Fibroblast of skin of right quadriceps (primary cell): Measurements from ENCODE around the gene BTNL2.

Experiments
- DNase-seq: peaks from one replicate; pipeline ENCODE4 v3.0.0-alpha.2; 2013

The BTNL2 gene

DNA sequence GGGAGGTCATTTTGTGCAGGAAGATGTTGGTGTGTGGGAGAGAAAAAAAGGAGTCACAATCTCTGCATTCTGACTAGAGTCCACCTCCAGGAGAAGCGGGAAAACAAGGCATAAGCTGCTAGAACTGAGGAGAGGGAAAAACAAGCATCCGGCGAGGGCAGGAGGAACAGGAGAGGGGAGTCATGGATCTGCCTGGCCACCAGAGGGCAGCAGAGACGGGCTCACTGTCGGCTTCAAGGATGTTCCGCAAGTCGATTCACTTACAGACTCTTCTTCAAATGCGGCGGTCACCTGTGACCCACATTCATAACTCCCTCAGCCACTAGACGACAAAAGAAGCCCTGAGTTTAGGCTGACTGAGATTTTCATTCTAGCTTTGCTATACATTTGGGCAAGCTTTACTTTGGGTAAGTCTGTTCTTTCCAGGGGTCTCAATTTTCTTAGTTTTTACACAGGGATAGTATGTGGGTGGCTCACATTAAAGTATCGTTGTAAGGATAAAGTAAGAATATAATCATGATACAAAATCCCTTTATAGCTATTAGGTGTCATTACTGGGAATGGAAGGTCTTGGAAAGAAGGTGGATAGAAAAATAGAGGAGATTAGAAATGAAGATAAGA lies 6.6 kb upstream of the BTNL2 start:
- peak; percentile 65 for DNase-seq

DNA sequence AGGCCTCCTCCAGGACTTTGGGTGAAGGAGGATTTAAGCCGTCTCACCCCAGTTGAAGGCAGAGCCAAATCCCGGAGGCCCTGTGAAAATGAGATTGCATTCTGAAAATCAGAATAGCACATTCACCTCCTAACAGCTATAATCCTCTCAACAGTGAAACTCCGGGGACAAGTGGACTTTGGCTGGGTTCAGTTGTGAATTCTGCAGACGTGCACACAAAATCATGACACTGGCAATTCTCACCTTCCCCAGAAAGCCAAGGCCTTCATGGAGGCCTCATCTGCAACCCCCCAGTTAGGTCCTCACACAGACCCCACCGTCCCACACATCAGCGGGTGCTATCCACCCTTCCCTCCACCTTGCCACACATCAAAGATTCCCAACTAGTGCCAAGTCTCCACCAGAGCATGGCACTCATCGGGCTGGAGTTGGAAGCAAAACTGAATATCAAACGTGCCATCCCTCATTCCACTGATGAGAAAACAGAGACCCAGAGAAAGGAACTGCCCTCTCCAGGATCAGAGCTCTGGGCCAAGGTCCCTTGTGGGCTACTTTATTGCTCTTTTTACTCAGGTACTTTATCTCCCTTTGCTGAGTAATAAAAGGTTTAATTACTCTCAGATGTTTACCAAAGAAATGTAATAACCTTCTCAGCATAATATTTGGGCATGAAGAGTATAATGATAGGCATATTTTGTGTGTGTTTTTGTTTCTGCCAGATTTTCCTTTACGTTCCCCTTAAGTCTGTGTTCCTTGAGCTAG lies 4.8 kb upstream of the BTNL2 start:
- DNase-seq = no peak

DNA sequence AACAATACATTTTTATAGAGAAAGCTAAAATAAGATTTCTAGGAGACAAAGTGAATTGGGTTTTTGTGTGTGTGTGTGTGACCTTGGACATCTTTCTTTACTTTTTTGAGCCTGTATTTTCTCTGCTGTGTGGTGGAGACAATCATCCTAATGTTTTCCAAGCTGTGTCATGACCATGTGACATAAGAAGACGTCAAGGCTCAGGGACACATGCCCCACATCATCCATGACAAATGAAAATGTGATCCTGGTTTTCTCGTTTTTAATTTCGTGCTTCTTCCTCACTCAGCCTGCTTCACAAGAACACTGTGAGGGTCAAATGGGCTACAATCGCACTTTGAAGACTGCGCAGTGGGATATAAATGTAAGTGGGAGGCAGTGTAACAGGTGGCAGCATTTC lies 3.9 kb upstream of the BTNL2 start:
- DNase-seq = no peak

DNA sequence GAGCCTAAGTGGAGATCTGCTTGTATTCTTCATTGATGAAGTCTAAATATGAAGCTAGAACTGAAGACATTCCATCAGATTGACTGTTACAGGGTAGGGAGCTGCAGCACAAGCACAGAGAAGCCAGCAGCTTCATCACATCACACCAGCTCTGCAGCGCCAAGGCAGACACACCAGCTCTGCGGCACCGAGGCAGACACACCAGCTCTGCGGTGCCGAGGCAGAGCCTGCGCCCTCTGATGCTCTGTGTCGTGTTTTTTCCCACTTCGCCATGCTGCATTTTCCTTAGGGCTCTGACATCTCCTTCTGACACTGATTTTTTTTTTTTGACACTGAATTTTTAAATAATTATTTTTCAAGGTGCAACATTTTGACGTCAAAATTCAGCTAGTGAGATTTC lies 784 bp downstream of the BTNL2 start:
- DNase-seq = no peak

DNA sequence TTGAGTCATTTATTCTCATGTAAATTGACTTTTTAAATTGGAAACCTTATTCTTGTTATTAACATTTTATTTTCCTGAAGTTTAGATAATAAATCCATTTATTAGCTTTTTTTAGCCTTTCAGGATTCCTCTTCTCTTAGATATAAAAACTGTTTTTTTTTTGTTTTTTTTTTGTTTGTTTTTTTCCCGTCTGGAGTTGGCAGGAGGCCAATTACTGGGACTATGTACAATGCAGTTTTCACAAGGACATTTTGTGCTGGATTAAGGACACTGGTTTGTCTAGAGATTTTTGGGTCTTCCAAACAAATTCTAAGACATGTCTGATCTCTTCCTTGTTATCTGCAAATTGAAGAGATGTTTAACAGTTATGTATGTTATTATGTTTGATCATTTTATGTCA lies 1.3 kb downstream of the BTNL2 start:
- DNase-seq = no peak

DNA sequence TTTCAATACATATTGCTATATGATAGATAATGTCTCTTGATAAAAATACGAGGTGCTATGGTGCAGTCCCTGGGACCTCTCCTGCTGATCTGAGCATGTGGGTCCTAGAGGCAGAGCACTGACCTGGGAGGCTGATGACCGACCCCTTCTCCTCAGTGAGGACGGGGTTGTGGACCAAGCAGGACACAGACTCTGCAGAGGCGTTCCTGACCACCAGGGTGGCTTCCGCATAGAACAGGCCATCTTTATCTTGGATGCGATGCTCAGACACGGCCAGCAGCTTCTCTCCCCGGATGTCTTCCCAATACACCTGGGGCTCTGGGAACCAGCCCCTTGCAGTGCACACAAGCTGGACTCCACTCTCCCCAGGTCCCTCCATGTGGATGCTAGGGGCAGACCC lies 4.2 kb downstream of the BTNL2 start:
- DNase-seq = no peak

DNA sequence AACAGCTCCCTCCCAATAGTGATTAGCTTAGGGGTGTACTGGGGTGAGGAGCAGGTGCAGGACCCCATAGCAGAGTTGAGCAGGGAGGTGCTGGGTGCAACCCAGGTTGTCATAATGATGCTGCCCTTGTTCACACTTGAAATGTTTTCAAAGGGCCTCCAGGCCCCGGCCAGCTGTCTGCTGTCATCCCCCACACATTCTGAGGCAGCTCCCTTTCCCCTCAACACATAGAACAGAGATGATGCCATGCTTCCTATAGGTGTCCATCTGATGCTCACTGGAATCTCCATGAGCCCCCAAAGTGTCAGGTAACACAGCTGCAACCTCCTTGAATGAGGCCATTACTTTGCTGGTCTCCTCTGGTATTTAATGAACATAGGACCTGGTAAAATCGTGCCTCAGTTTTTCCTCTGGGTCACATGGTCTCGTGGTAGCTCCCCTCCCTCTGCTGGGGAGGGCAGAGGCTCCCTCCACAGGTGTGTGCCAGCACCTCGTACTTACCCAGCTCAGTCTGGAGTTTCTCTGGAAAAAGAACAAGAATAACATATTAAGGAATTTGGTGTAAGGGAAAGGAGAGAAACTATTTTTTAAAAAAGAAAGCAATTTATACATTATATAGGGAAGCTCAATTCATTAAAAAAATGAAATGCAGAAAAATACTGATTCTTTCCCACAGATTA lies 5.6 kb downstream of the BTNL2 start:
- DNase-seq = no peak

DNA sequence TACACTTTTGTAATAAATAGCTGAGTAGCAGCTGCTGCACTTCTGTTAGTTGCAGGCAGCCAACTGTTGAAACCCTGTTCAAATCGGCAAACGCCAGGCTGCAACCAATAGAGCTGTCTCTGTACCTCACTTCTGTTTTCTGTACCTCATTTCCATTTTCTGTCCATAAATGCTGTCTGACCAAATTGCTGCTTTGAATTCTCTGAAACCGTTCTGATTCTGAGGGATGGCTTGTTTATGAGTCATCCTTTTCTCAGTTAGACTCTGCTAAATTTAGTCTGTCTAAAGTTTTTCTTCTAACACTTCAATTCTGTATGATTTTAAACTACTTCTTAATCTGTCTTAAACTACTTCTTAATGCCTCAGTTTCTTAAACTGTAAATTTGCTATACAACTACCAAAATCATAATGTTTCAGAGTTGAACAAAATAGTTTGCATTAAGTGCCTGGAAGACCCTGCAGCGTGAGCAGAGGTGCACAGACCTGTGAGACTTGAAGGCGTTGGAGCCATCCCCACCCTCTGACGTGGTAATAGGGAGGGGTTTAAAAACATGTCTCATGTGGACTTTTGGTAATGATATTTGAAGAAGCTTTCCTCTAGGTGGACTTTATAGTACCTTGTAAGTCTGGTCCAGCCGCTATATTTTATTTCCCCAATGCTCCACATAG lies 9.6 kb downstream of the BTNL2 start:
- DNase-seq = no peak

DNA sequence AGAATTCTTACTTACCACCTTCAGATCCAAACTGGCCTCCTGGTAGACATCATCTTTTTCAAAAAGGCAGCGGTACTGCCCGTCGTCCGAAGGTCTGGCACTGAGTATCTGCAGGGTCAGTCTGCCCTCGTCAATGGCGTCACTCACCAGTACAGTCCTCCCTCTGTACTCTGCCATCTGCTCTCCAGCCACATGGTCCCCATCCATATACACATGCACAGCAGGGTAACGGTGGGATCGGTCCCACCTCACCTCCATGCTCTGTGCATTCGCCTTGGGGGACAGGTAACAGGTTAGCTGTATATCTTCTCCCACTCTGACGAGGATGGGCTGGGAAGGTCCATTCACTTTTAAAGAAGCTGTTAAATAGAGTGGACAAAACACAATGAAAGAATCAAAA lies 11.0 kb downstream of the BTNL2 start:
- DNase-seq = no peak

DNA sequence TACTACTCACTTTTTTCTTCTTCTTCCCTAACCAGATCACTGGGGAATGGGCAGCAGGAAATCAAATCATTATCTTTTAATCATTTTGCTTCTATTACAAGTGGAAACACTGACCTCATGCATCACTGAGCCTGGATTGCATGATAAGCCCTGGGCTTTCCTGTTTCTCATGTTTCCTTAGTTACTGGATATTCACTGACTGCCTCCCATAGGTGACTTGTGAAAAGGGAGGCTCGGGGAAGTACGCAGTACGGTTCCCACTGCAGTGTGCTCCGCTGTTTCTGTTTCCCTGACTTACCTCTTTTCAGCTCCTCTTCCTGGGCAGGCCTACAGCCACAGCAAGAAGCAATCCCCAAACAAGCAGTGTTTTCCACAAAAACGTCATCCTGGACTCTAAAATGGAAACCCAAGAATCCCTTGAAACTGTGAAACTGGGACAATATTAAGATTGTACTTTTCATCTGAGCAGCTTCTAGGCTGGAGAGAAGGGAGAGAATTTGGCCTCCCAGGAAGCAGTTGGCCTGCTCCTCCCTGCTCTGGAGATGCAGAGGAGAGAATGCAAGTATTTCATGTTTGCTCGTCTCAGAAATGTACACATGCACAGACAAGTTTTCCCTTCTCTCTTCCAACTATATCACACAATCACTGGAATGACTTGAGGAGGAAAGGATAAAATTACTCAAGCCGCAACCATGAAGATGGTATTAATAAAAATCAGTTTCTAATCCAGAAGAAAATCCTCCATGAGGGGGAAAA lies 13.1 kb downstream of the BTNL2 start:
- peak; percentile 45 for DNase-seq

DNA sequence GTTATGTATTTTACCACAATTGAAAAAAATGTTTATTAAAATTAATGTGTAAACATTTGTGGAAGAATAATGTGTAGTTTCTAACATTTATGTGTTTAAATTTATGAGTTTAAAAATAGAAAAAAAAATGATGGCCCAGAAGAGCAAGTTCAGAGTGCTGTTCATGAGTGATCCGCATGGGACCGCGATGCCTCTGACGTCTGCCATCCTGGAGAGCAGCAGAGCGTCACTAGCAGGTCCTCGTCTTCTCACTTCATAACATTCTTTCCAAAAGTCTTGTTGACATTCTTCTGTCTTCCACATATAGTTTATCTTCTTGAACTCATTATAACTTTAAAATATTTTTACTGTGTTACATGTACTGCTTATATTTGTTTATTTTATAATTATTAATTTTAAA lies 15.5 kb downstream of the BTNL2 start:
- no peak for DNase-seq

DNA sequence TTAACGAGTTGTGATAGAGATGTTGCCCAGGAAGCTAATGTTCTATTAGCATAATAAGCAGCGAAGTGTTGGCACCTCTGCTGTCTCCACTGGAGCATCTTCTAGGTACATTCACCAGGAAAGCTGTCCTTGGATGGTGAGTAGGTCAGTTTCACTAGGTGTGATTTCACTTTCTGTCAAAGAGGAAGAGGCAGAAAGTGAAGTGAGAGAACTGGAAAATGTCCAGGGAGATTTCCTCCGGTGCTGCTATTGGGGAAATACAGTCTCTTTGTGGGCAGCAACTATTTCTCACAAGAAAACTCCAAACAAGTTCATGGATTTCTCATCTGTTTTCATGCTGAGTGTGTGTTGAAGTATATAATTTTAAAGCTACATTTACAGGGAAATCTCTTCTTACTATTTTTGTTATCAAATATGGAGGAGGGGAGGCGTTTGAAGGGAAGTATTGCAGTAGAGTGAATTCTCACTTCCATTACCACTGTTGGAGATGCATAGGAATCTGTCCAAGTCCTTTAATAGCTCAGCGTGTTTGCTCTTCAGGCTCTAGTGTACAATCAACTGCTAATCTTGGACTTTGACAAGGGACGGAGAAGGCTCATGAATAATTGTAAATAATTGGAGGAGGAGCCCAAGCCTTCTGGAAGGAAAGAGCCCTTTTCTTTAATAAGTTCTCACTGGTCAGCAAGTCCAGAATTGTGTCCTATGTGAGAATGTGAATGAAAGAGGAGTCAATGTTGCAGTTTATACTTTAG lies 19.2 kb downstream of the BTNL2 start:
- DNase-seq = no peak

DNA sequence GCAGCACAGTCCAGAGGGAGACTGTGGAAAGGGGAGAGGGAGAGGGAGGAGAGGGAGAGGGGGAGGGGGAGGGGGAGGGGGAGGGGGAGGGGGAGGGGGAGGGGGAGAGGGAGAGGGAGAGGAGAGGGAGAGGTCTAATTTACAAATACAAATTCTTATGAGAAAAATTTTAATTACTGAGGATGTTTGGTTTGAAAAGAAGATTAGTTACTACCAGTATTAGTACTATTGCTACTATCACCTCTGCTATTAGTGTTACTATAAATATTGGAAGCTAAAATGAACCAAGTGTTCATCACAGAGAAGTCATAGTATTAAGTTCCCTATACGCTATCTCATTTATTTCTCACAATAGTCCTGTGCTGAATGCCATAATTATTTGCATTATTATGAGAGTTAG lies 20.9 kb downstream of the BTNL2 start:
- DNase-seq = no peak

DNA sequence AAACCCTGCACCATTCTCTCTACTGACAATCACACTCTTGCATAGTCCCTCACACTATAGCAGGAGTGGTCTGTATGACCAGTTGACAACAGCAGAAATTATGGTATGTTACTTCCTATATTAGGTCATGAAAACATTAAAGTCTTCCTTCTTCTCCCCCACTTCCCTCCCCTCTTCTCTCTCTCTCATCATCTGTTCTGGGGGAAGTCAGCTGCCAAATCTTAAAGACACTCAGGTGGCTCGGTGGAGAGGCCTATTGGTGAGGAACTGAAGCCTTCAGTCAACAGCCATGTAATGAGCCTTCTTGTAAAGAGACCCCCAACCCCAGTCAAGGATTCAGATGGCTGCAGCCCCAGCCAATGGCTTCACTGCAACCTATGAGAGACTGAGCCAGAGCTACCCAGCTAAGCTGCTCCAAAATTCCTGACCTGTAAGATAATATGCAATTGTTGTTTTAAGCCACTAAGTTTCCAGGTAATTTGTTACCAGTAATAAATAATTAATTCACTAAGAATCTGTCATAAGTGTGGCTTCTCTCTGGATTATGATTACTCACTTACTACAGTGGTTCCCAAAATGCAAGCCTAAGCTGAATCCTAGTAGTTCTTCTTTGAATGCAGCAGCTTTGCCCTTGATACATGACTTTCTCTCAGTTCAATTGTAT lies 24.1 kb downstream of the BTNL2 start:
- DNase-seq = no peak

DNA sequence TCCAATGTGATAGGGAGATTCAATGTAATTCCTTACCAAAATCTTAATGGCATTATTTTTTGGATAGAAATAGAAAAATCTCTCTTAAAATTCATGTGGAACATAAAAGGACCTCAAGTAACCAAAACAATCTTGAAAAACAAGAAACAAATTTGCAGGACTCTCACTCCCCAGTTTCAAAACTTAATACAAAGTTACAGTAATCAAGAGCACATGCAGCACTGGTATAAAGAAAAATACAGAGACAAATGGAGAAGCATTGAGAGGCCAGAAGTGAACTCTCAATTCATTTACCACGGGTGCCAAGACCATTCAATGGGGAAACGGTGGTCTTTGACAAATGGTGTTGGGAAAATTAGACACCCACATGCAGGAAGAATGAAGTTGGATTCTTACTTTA lies 27.4 kb downstream of the BTNL2 start:
- DNase-seq = no peak

DNA sequence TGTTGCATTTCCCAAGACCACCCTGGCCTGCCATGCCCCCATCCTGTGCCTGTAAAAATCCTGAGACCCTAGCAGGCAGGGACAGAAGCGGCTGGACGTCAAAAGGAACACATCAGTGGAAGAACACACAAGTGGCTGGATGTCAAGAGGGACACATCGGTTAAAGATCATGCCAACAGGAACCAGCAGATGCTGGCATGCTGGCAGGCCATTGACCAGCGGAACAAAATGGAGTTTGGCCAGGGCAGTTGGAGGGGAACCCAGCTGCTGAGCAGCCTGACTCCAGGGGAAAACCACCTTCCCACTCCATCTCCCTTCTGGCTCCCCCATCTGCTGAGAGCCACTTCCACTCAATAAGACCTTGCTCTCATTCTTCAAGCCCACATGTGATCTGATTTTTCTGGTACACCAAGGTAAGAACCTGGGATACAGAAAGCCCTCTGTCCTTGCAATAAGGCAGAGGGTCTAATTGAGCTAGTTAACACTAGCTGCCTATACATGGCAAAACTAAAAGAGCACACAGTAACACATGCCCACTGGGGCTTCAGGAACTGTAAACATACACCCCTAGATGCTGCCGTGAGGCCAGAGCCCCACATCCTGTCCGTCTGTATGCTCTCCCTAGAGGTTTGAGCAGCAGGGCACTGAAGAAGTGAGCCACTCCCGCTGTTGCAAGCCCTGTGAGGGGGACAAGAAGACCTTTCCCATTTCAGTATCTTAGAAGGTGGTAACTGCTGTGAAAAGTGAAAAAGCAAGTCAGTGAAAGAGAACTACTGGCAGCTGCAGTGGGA lies 31.0 kb downstream of the BTNL2 start:
- DNase-seq = no peak

DNA sequence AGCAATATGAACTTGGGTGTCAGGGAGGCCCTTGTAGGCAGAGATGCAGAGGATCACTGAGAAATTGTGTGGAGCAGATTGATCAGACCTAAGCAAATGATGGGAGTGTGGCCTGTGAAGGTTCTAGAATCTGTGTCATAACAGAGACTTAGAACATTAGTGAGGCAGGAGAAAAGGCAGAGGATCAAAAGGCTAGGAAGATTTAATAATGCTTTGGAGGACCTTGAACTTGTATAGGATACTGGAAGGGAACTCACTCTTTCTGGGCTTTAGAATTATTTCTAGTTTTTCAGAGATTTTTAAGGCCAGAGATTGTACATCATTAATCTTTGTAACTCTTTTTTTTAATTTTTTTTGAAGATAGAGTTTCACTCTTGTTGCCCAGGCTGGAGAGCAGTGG lies 35.2 kb downstream of the BTNL2 start, which contains the start of gene TSBP1:
Gene TSBP1 (minus strand): TSS at position 101 of the 400 bp plus-strand sequence. CDS start 197 bp downstream, outside the sequence.
- no peak for DNase-seq

DNA sequence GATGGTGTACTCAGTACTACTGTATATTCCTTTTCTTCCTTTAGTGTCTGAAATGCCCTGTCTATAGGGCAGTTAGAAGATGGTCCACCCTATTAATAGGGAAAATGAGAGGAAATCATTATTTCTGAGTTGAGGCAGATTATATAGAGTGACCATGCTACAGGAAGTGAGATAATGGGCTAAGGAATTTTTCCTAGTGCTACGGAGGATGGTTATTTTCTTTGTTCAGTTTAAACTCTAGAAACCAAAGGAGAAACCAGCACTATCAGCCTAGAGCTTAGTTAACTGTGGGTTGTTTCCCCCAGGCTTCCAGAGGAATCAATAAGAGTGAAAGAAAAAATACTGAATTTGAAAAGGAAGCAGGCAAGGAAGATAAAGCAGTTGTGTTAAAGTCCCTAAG lies 35.8 kb downstream of the BTNL2 start:
- DNase-seq = peak; percentile 34

DNA sequence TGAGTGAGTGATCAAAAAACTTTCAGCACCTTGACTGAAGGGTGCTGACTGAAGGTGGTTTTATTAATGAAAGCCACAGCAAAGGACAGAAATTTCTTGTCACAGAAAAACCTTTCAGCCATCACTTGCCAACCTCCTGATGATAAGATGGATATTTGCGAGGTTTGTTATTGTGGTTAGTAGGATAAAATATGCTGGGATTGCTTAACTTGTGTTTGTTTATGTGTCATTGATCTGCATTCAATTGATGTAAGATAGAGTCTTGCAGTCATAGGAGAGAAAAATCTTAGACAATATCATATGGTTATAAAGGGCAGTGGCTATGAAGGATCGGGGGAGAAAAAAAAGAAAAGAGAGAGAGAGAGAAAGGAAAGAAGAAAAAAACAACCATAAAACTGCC lies 36.5 kb downstream of the BTNL2 start:
- peak; percentile 14 for DNase-seq

DNA sequence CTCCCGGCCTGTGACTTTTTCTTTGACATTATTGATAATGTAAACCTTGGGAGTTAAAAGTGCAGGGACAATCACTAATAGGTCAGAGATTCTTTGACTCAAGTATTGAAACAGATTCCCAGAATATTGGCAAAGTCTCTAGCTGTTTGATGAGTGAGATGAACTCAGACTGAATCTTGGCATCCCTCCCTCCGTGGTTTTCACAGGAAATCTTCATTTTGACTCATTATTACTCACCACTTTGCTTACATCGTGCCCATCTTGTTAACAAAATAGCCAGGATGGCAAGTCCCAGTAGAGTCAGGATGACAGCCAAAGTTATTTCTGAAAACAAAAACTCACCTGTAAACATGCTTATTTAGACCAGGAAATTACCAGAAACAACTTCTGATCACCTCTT lies 37.3 kb downstream of the BTNL2 start:
- peak; percentile 90 for DNase-seq

DNA sequence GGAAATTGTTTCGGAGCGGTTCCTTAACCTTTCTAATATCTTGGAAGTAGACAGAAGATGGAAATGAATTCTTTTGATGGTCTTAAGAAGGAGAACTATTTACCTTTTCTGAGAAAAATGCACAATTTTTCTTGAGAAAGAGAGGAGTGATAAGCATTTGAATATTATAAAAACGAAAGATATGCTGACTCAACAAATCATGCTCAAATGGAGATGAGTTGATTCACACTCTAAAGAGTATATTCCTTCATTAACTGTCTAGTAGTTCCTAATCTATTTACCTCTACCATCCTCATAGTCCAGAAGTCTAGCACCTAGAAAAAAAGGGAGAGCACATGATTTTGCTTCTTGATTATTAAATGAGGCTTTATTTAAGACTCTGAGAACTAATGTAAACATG lies 39.3 kb downstream of the BTNL2 start:
- DNase-seq = no peak
